Measurements from ENCODE around the gene CORO2A.

- no peak for TF ChIP-seq EZH2 (IDR thresholded peaks at IDR 0.05)
- TF ChIP-seq POLR2AphosphoS5 (IDR thresholded peaks at IDR 0.05; ENCODE audit: borderline replicate concordance, low read depth, low read length) = no peak
- TF ChIP-seq FOXP2 (optimal IDR thresholded peaks at IDR 0.05; ENCODE audit: control extremely low read depth, extremely low read length, insufficient read depth) = no peak
These were observed 44.0 kb downstream of the CORO2A start for GRCh38 chr9:98148486-98148885.

Measured in SK-N-MC (cell line).